HG03432 (cell line): Measurements from ENCODE around the gene HK2.
"Not testable (repeated sequence)": the region's sequence is repeated elsewhere in the genome, so short reads cannot be mapped to it uniquely, and the experiment has no call there.

Source experiments
- ATAC-seq: cut with Tn5 transposase; IDR thresholded peaks from one replicate; pipeline ENCODE4 v1.9.1; 2021; ENCODE audit warnings: mild to moderate bottlenecking, moderate library complexity; ENCODE audit not compliant: unreplicated experiment

Gene HK2

DNA sequence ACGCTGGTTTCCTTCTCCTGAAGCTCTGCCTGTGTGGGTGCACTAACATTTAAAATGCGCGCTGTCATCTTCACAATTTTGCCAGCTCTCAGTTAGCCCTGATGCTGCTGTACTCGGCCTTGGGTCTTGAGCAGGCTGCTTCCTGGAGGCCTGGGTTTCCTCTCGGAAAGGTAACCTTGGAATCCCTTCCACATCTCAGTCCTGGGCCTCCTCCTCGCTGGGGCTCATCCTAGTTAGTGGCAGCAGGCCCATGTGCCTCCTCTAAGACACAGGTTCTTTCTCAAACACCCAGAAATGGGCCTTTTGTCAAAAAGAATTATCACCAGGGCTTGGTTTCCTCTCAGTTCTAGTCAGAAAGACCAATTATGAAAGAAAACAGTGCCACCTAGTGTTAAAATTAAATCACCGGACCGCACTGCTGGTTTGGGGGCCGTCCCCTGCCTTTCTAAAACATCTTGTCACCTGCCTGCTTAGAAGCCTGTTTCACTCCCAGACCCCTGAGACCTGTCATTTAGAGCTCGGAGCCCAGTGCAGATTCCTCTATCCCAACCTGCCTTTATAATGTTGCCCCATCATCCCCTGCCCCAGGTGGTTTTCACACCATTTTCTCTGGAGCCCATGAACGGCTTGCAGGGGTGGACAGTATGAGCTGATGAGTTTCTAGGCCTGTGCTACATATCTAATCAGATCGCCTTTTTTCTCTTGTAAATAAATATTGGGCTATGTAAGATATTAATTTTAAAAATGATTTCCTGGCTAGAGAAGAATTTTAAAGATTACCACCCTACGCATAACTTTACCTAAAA, 42.4 kb downstream of the HK2 start:
- peak; percentile 84 for ATAC-seq

- no peak for ATAC-seq
These were observed 43.4 kb downstream of the HK2 start for GRCh38 chr2:74877376-74877775.

DNA sequence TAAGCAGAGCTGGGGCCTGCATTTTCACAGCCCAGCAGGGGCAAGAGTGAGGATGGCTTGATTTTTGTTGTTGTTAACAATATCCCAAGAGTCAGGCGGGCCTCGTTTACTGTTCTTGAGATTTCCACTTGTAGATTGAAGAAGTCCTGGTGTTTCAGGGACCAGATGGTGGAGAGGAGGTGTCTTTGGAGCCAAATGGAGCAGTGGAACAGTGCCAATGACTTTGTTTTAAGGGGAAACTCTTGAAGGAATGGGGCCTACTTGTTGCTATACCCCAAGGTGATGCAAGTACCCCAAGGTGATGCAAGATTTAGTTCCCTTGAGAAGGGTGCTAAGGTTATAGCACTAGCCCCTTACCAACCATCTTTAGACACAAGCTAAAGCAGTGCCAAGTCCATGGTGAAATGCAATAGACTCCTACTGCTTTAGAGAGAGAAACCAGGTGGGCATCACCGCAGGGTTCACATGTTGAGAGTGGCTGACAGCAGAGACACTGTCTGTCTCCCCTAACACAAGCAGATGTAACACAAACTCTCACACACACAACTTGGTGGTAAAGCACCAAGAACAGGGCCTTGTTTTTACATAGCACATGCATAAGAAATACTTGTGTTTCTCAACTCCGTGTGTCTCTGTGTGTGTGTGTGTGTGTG, 44.0 kb downstream of the HK2 start:
- ATAC-seq = no peak

GRCh38 chr2:74878551-74878950, 44.6 kb downstream of the HK2 start:
- no peak for ATAC-seq

GRCh38 chr2:74880054-74880728, 46.3 kb downstream of the HK2 start:
- ATAC-seq = no peak

DNA sequence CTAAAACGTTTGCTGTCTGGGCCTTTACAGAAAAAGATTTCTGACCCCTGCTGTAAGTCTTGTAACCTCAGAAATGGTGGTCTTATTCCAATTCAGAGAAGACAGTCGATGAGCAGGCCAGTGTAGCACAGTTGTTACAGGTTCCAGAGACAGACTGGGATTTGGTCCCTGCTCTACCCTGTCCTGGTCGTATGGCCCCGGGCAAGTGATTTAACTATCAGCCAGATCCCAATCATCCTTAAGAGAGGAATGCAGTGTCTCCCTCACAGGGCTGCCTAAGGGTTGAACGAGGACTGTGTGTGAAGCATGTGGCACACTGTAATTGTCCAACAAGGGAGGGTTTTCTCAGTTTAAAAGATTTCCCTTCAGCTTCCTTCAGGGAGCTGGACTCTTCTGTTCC, 47.2 kb downstream of the HK2 start:
- ATAC-seq = no peak

DNA sequence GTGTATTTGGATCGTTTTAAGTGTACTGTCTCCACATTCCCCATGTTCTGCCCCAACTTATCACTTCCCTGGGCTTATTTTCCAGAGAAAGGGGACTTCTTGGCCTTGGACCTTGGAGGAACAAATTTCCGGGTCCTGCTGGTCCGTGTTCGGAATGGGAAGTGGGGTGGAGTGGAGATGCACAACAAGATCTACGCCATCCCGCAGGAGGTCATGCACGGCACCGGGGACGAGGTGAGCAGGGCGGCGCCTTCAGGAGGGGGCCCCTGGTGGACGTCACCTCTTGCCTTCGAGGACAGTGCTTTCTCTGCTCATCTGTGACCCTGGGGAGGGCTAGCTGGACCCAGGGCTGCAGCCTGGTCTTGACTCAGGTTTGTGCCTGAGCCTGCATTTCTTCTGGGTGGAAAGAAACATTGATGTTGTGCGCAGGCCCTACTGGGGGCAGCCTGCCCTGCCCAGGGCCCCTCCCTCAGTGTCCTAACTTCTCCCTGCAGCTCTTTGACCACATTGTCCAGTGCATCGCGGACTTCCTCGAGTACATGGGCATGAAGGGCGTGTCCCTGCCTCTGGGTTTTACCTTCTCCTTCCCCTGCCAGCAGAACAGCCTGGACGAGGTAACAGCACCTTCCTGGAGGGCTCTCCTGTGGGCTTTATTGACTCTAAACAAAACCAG, 47.8 kb downstream of the HK2 start:
- no peak for ATAC-seq

DNA sequence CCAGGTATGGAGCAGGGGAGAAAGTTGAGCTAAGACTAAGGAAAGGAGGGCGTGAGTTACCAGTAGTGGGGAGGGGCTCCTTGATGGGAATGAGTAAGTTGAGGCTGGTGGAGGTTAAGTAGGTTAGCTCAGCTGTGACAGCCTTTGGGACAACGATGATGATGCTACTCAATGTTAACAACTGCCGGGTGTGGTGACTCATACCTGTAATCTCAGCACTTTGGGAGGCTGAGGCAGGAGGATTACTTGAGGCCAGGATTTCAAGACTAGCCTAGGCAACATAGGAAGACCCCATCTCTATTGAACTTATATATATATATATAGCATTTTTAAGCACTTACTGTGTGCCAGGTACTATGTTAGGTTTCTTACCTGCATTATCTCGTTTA, 48.4 kb downstream of the HK2 start:
- ATAC-seq = no peak

DNA sequence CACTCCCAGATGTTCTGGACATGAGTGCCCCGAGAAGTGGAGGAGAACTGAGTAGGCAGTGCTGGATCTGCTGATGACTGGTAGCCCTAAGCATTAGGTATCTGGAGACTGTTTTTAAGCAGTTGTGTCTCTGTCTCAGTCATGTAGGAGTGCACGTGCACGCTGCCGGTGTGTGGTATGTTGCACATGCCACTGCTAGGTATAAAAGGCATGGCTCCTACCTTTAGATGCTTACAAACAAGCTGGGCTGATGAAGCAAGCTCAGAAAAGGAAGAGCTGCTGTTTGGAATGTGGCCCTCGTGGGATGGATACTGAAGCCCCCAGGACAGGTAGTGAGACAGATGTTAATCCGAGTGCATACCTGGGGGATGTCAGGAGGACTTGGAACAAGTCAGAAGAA, 49.1 kb downstream of the HK2 start:
- ATAC-seq = no peak

- ATAC-seq = no peak
These were observed 50.3 kb downstream of the HK2 start for GRCh38 chr2:74884118-74884762.

DNA sequence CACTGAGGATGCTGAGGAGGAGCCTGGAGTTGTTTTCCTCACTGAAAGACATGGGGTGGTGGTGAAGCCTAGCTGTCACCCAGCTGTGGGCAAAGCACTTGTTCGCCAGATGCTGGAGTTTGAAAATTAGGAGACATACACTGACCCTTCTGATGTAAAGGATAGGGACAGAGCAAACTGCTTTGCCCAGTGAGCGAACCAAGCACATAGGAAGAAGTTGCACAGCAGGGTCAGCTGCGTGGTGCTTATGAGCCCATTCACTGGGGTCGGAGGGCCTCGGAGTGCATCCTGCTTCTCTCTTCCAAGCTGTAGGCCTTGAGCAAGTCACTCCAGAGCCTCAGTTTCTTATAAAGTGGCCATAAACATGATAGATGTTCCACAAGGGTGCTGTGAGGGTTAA, 50.9 kb downstream of the HK2 start:
- no peak for ATAC-seq

GRCh38 chr2:74886251-74886650, 52.3 kb downstream of the HK2 start:
- ATAC-seq = no peak

GRCh38 chr2:74886811-74887210, 52.9 kb downstream of the HK2 start:
- no peak for ATAC-seq

- ATAC-seq = no peak
These were observed 53.6 kb downstream of the HK2 start for GRCh38 chr2:74887445-74887951.

DNA sequence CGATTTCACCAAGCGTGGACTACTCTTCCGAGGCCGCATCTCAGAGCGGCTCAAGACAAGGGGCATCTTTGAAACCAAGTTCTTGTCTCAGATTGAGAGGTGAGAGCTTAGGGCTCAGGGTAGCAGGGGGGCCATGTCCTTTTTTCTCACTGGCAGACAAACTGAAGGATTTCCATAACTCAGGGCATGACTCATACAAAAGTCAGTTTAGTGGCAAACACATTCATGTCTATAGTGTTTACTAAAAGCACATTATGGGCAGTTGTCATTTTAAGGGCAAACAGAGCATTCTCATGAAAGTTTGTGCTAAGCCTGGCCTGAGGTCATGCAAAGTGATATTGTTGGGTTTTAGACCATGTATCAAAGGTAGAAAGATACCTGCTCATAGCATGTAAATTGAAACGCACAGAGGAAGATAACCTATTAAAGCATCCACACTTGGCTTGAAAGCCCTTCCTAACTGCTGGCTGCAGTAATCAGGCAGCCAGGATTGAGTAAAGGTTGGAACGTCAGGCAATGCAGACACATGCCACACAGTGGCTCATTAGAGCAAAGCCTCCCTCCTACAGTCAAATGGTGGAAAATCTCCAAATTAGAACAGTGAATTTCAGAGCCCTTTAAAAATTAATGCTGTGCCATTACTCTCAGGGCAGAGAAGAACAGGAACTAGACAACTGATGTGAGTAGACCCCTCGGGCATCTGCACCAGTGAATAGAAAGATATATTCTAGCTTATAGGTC, 54.2 kb downstream of the HK2 start:
- ATAC-seq = no peak

GRCh38 chr2:74889159-74889558, 55.2 kb downstream of the HK2 start:
- ATAC-seq = no peak

GRCh38 chr2:74890711-74891110, 56.8 kb downstream of the HK2 start:
- ATAC-seq = no peak

DNA sequence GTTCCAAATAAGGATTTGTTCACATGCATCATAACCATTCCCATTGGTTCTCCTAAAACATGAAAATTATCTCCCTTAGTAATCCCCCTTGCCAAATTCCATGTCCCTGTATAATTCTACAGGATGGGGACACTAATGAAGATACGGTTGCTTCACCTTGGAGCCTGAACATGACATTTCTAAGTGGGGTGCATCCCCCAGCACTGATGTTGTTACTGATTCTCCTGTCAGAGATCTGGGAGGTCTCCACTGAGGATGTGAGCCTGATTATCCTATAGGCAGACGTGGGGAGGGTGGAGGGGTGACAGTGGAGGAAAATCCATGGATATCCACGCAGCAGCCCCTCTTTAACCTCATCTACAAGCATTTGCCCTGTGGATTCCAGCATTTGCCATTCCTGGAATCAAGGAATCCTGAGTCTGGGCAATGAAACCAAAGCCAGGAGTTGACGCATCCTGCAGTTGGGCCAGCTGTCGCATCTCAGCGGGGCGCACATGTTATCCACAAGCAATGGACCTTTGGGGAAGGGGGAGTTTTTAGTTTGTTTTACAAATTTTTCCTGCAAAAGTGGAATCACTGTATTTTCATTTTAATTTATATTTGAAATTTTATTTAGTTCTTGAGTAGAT, 57.3 kb downstream of the HK2 start:
- no peak for ATAC-seq

- not testable (repeated sequence) for ATAC-seq
These were observed 57.9 kb downstream of the HK2 start for GRCh38 chr2:74891816-74892215.

- no peak for ATAC-seq
These were observed 58.7 kb downstream of the HK2 start for GRCh38 chr2:74892609-74893008.
